SK-N-SH (cell line): ENCODE results near the gene MYOM3.

Experiments
- EZH2phosphoT487 ChIP-seq: fragments of 200-600 bp; sonication (generic); IDR thresholded peaks from 2 replicates; pipeline ENCODE4 v1.6.1; 2017; ENCODE audit warnings: low read depth, mixed run types, mild to moderate bottlenecking, antibody characterized with exemption, moderate library complexity, borderline replicate concordance
- NFIC ChIP-seq: IDR thresholded peaks from 2 replicates; pipeline ENCODE4 v1.4.0; 2012; ENCODE audit warnings: borderline replicate concordance
- POLR2AphosphoS5 ChIP-seq: IDR thresholded peaks from 2 replicates; pipeline ENCODE4 v1.6.1; 2012; ENCODE audit warnings: low read depth, low read length
- SIN3A ChIP-seq: IDR thresholded peaks from 2 replicates; pipeline ENCODE4 v1.6.1; 2012; ENCODE audit warnings: low read depth, mild to moderate bottlenecking, low read length, moderate library complexity, borderline replicate concordance
- TEAD4 ChIP-seq: IDR thresholded peaks from 2 replicates; pipeline ENCODE4 v1.4.0; 2012; ENCODE audit warnings: mild to moderate bottlenecking, borderline replicate concordance; ENCODE audit not compliant: insufficient read depth
- TF ChIP-seq, protein P1 (sequence below): fragments of 200-600 bp; sonication (generic); IDR thresholded peaks from 2 replicates; pipeline ENCODE4 v1.6.1; 2017; ENCODE audit warnings: antibody characterized with exemption, mild to moderate bottlenecking, moderate library complexity

DNA sequence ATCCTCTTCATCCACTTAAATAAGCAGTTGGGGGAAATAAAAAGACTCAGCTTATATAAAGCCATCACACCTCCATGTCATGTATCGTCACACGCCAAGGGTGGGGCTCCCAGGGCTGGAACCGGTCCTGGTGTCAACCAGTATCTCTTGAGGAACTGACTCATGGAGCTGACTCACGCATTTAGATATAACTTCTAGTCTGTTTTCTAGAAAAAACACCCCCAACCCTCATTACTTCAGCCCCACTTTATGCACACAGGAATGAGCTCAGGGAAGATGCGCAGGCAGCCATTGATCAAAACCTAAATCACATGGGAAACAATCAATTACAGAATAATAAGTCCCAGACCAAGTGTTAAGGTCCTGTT lies 37.9 kb upstream of the MYOM3 start:
- TF ChIP-seq TEAD4 (no peak), SIN3A (no peak), NFIC (no peak), EZH2phosphoT487 (no peak), POLR2AphosphoS5 (no peak)
- TF ChIP-seq, protein P1, sequence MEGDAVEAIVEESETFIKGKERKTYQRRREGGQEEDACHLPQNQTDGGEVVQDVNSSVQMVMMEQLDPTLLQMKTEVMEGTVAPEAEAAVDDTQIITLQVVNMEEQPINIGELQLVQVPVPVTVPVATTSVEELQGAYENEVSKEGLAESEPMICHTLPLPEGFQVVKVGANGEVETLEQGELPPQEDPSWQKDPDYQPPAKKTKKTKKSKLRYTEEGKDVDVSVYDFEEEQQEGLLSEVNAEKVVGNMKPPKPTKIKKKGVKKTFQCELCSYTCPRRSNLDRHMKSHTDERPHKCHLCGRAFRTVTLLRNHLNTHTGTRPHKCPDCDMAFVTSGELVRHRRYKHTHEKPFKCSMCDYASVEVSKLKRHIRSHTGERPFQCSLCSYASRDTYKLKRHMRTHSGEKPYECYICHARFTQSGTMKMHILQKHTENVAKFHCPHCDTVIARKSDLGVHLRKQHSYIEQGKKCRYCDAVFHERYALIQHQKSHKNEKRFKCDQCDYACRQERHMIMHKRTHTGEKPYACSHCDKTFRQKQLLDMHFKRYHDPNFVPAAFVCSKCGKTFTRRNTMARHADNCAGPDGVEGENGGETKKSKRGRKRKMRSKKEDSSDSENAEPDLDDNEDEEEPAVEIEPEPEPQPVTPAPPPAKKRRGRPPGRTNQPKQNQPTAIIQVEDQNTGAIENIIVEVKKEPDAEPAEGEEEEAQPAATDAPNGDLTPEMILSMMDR: no peak
